Measurements from ENCODE around the gene COMTD1. TPM values are rescaled to one million over a fixed set of nuclear protein-coding genes. Genes with fewer than 3 reads are reported as not detected.

The COMTD1 gene
- total RNA-seq, 1 donor from 2014 or later: 18.3 TPM

GRCh38 chr10:75211007-75211691, 24.6 kb downstream of the COMTD1 start:
- peaks cover 33% of the 10 kb centered on the region for H3K4me1 ChIP-seq
- no peaks in the 10 kb centered on the region for H3K9me3 ChIP-seq
- DNase-seq (no peak), ATAC-seq (peak in 1 of 2 donors; percentile 70)
- intact Hi-C loops (cut with DNase I): no loop called here
- peak overlapping the region; percentile 99 for H3K4me3 ChIP-seq
- TF ChIP-seq CTCF (IDR thresholded peaks at IDR 0.05): no peak
- no peaks in the 10 kb centered on the region for H3K27me3 ChIP-seq (ENCODE audit: low read depth)
- peak overlapping the region; percentile 100 for H3K27ac ChIP-seq
- H3K36me3 ChIP-seq: peaks cover 41% of the 10 kb centered on the region

GRCh38 chr10:75210282-75211006, 25.3 kb downstream of the COMTD1 start, which contains the start of gene VDAC2:
Gene VDAC2, plus strand, starts transcription at chr10:75210796. Its CDS starts 363 bp downstream, at chr10:75211159.
- peaks cover 26% of the 10 kb centered on the region for H3K4me1 ChIP-seq
- peak; percentile 99 for ATAC-seq

GRCh38 chr10:75209921-75210281, 25.9 kb downstream of the COMTD1 start:
- intact Hi-C loops (cut with DNase I): no loop called here
- H3K27me3 ChIP-seq (ENCODE audit: low read depth): no peaks in the 10 kb centered on the region
- no peak for TF ChIP-seq CTCF (IDR thresholded peaks at IDR 0.05)
- peak; percentile 89 for DNase-seq
- no peaks in the 10 kb centered on the region for H3K9me3 ChIP-seq
- ATAC-seq: peak; percentile 88 to 90
- H3K36me3 ChIP-seq: peaks cover 29% of the 10 kb centered on the region
- peak overlapping the region; percentile 99 for H3K4me3 ChIP-seq
- peaks cover 26% of the 10 kb centered on the region for H3K4me1 ChIP-seq
- peak overlapping the region; percentile 100 for H3K27ac ChIP-seq

More at GRCh38 chr10:75210282-75211006, 25.3 kb downstream of the COMTD1 start, which contains the start of gene VDAC2:
- TF ChIP-seq CTCF (IDR thresholded peaks at IDR 0.05): no peak
- H3K4me3 ChIP-seq: peak within 1 kb of the TSS; percentile 99
- peaks cover 34% of the 10 kb centered on the region for H3K36me3 ChIP-seq
- H3K27me3 ChIP-seq (ENCODE audit: low read depth): no peaks in the 10 kb centered on the region
- no peaks in the 10 kb centered on the region for H3K9me3 ChIP-seq
- intact Hi-C loops (cut with DNase I): no loop called here
- peak; percentile 94 for DNase-seq
- peak within 1 kb of the TSS; percentile 100 for H3K27ac ChIP-seq

- TF ChIP-seq CTCF (IDR thresholded peaks at IDR 0.05): no peak
- Histone ChIP-seq H3K36me3 (peaks cover 23% of the 10 kb centered on the region), H3K27ac (peak overlapping the region; percentile 100), H3K27me3 (ENCODE audit: low read depth) (no peaks in the 10 kb centered on the region), H3K4me1 (peaks cover 26% of the 10 kb centered on the region), H3K4me3 (peak overlapping the region; percentile 99), H3K9me3 (no peaks in the 10 kb centered on the region)
- DNase-seq (no peak), ATAC-seq (no peak)
- intact Hi-C loops (cut with DNase I): no loop called here
Observed at GRCh38 chr10:75209086-75209920, 26.5 kb downstream of the COMTD1 start.

GRCh38 chr10:75208181-75208580, 27.6 kb downstream of the COMTD1 start:
- no peak for ATAC-seq
- H3K9me3 ChIP-seq: no peaks in the 10 kb centered on the region
- H3K4me1 ChIP-seq: peaks cover 28% of the 10 kb centered on the region
- DNase-seq: no peak
- no peak overlapping the region for H3K27ac ChIP-seq
- intact Hi-C loops (cut with DNase I): no loop called here
- H3K4me3 ChIP-seq: no peak overlapping the region
- no peak for TF ChIP-seq CTCF (IDR thresholded peaks at IDR 0.05)
- H3K27me3 ChIP-seq (ENCODE audit: low read depth): no peaks in the 10 kb centered on the region
- H3K36me3 ChIP-seq: peaks cover 12% of the 10 kb centered on the region
